Keratinocyte (primary cell): ENCODE data around the gene OTX2. TPM values are rescaled to one million over a fixed set of nuclear protein-coding genes. Genes with fewer than 3 reads are reported as not detected.

Source experiments
- DNase-seq: peaks from one replicate; pipeline ENCODE4 v3.0.0-alpha.2; 2011; ENCODE audit warnings: low read depth, missing footprints, low spot score
- FAIRE-seq: peaks from 2 replicates; lab custom pipeline; 2011; peaks lifted over from hg19 to GRCh38; lab: Jason Lieb, UNC
- H2AFZ ChIP-seq: 2 replicates; pipeline ENCODE4 v1.6.0; 2012; ENCODE audit warnings: low read length, control low read depth, inconsistent platforms; ENCODE audit not compliant: control insufficient read depth
- H3K27ac ChIP-seq: 2 replicates; pipeline ENCODE4 v1.5.1; 2011; ENCODE audit warnings: low read length; ENCODE audit not compliant: control insufficient read depth, insufficient read depth
- H3K27me3 ChIP-seq: 3 replicates; pipeline ENCODE4 v1.6.0; 2011; ENCODE audit warnings: low read length; ENCODE audit not compliant: control insufficient read depth, insufficient read depth; ENCODE audit errors: extremely low read depth
- H3K36me3 ChIP-seq, 2 experiments: 2 replicates in 1 of 2; 3 replicates in 1 of 2; pipeline ENCODE4 v1.5.1; 2011; ENCODE audit warnings: low read length in 2 of 2, mild to moderate bottlenecking in 1 of 2; ENCODE audit not compliant: control insufficient read depth in 2 of 2, insufficient read depth in 2 of 2; ENCODE audit errors: extremely low read depth in 1 of 2
- H3K4me1 ChIP-seq: 3 replicates; pipeline ENCODE4 v1.5.1; 2011; ENCODE audit warnings: low read length; ENCODE audit not compliant: control insufficient read depth, insufficient read depth; ENCODE audit errors: extremely low read depth
- H3K4me2 ChIP-seq: 3 replicates; pipeline ENCODE4 v1.6.0; 2011; ENCODE audit warnings: low read depth, low read length; ENCODE audit not compliant: control insufficient read depth, insufficient read depth; ENCODE audit errors: extremely low read depth
- H3K4me3 ChIP-seq, 3 experiments: fragments of 200-600 bp in 1 of 3; sonication (generic) in 1 of 3; 2 replicates in 2 of 3; 3 replicates in 1 of 3; pipeline ENCODE4 v1.5.1; 2011 to 2016; ENCODE audit warnings: low read length in 3 of 3, mild to moderate bottlenecking in 3 of 3, control low read depth in 2 of 3, inconsistent platforms in 1 of 3, low read depth in 1 of 3, mixed read lengths in 1 of 3, mixed run types in 1 of 3, moderate library complexity in 1 of 3; ENCODE audit not compliant: control insufficient read depth in 2 of 3, insufficient read depth in 2 of 3; ENCODE audit errors: extremely low read depth in 1 of 3
- H3K79me2 ChIP-seq: 2 replicates; pipeline ENCODE4 v1.6.0; 2012; ENCODE audit warnings: low read length; ENCODE audit not compliant: control insufficient read depth, insufficient read depth
- H3K9ac ChIP-seq: 3 replicates; pipeline ENCODE4 v1.6.0; 2011; ENCODE audit warnings: low read length; ENCODE audit not compliant: control insufficient read depth, insufficient read depth; ENCODE audit errors: extremely low read depth
- H3K9me1 ChIP-seq: 3 replicates; pipeline ENCODE4 v1.6.0; 2011; ENCODE audit warnings: low read length; ENCODE audit not compliant: control insufficient read depth, insufficient read depth; ENCODE audit errors: extremely low read depth
- H3K9me3 ChIP-seq: 2 replicates; pipeline ENCODE4 v1.5.1; 2012; ENCODE audit warnings: low read depth, low read length; ENCODE audit not compliant: control insufficient read depth
- H4K20me1 ChIP-seq: 3 replicates; pipeline ENCODE4 v1.6.0; 2011; ENCODE audit warnings: low read length; ENCODE audit not compliant: control insufficient read depth, insufficient read depth; ENCODE audit errors: extremely low read depth
- EZH2 ChIP-seq: IDR thresholded peaks from one replicate; pipeline ENCODE4 v1.6.1; 2012; ENCODE audit warnings: inconsistent platforms, mild to moderate bottlenecking, low read length, moderate library complexity
- dilution Hi-C: fragments of 300-500 bp; cut with MboI; formaldehyde crosslinking; loops from one replicate; pipeline ENCODE4 v1.7.0; 2020; ENCODE audit warnings: low sequenced_read_pairs; ENCODE audit not compliant: extremely low pct_ligation_motif_present
- polyA plus RNA-seq, 5 experiments: library from polyadenylated mRNA; depleted of rRNA in 3 of 5; stranded (reverse) in 3 of 5; stranded (forward) in 1 of 5; unstranded in 1 of 5; fragments of >200 nt; gene quantifications; 1 replicate in 1 of 5; 2 replicates in 3 of 5; 3 replicates in 1 of 5; pipeline versions ENCODE4 v1.2.1 to v1.2.3, GENCODE V29; 2011 to 2012; ENCODE audit warnings: missing spikeins in 2 of 5, low read depth in 1 of 5, low replicate concordance in 1 of 5
- TF ChIP-seq, protein P1 (sequence below), 3 experiments: IDR thresholded peaks in 1 of 3; conservative IDR thresholded peaks in 1 of 3; optimal IDR thresholded peaks in 1 of 3; 2 replicates in 2 of 3; 3 replicates in 1 of 3; pipeline versions ENCODE3 to v1.5.1; 2011; ENCODE audit warnings: low read length in 3 of 3, mild to moderate bottlenecking in 3 of 3, moderate library complexity in 2 of 3, control low read depth in 1 of 3, inconsistent platforms in 1 of 3; ENCODE audit not compliant: insufficient read depth in 2 of 3; ENCODE audit errors: extremely low read depth in 1 of 3

OTX2 gene
- polyA plus RNA-seq, 1 donor (not counting 4 experiments of a cell fraction or from before 2014, with no cell fraction given) = not detected

DNA sequence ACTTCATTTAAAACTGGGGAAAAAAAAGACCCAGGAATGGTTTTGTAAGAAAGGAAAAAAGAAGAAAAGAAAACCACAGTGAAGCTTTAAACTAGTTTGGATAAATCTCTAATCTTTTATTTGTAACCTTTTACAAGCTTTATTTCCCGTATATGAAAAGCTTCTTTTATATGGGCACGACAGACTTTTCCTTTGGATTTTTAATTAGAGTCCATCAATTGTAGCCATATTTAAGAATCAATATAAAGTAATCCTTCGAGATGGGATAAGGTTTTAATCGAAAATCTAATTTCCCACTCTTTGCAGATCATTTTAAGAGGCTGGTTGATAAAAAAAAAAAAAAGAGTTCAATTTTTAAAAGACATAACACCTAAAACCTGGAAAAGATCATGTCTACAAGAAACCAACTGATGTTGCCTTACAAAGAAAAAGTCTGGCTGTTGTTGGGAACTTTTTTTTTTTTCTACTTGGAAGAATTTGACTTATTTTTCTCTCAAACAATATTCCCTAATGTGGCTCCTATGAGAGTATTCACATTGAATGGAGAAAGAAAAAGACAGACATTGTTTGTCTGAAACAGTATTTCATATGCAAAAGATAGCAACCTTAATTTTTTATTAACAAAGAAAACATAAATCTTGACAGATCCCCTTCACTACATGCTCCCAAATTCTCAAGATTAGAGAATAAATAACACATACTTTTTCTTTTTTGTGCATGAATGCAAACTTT, 4.9 kb upstream of the OTX2 start:
- TF ChIP-seq, protein P1, sequence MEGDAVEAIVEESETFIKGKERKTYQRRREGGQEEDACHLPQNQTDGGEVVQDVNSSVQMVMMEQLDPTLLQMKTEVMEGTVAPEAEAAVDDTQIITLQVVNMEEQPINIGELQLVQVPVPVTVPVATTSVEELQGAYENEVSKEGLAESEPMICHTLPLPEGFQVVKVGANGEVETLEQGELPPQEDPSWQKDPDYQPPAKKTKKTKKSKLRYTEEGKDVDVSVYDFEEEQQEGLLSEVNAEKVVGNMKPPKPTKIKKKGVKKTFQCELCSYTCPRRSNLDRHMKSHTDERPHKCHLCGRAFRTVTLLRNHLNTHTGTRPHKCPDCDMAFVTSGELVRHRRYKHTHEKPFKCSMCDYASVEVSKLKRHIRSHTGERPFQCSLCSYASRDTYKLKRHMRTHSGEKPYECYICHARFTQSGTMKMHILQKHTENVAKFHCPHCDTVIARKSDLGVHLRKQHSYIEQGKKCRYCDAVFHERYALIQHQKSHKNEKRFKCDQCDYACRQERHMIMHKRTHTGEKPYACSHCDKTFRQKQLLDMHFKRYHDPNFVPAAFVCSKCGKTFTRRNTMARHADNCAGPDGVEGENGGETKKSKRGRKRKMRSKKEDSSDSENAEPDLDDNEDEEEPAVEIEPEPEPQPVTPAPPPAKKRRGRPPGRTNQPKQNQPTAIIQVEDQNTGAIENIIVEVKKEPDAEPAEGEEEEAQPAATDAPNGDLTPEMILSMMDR (optimal IDR thresholded peaks at IDR 0.05 in 1 of 3, IDR thresholded peaks at IDR 0.05 in 1 of 3, conservative IDR thresholded peaks at IDR 0.05 in 1 of 3; ENCODE audit: extremely low read depth in 1 of 3, insufficient read depth in 2 of 3, low read length in 3 of 3) = no peak
- TF ChIP-seq EZH2 = no peak
- no peaks in the 10 kb centered on the region for H3K9me3 ChIP-seq
- peaks cover 82% of the 10 kb centered on the region for H3K27me3 ChIP-seq
- no peak overlapping the region for H2AFZ ChIP-seq
- no peaks in the 10 kb centered on the region for H3K9me1 ChIP-seq
- dilution Hi-C loops = no loop called here
- no peak overlapping the region for H3K27ac ChIP-seq
- H3K9ac ChIP-seq = no peak overlapping the region
- H3K4me3 ChIP-seq = no peak overlapping the region
- no peaks in the 10 kb centered on the region for H4K20me1 ChIP-seq
- no peaks in the 10 kb centered on the region for H3K4me1 ChIP-seq
- DNase-seq (no peak), FAIRE-seq (no peak)
- H3K36me3 ChIP-seq = no peaks in the 10 kb centered on the region
- H3K79me2 ChIP-seq = no peaks in the 10 kb centered on the region
- no peak overlapping the region for H3K4me2 ChIP-seq

GRCh38 chr14:56814519-56814959, 4.3 kb upstream of the OTX2 start:
- TF ChIP-seq, protein P1 (optimal IDR thresholded peaks at IDR 0.05 in 1 of 3, IDR thresholded peaks at IDR 0.05 in 1 of 3, conservative IDR thresholded peaks at IDR 0.05 in 1 of 3; ENCODE audit: extremely low read depth in 1 of 3, insufficient read depth in 2 of 3, low read length in 3 of 3) = no peak
- TF ChIP-seq EZH2 = peak; percentile 78
- no peaks in the 10 kb centered on the region for H3K79me2 ChIP-seq
- no peak overlapping the region for H3K4me3 ChIP-seq
- peaks cover 88% of the 10 kb centered on the region for H3K27me3 ChIP-seq
- no peaks in the 10 kb centered on the region for H3K4me1 ChIP-seq
- H4K20me1 ChIP-seq = no peaks in the 10 kb centered on the region
- dilution Hi-C loops = no loop called here
- H3K4me2 ChIP-seq = no peak overlapping the region
- H3K36me3 ChIP-seq = no peaks in the 10 kb centered on the region
- H3K9ac ChIP-seq = no peak overlapping the region
- H3K9me3 ChIP-seq = peaks cover 4% of the 10 kb centered on the region
- H3K27ac ChIP-seq = no peak overlapping the region
- no peak for FAIRE-seq
- DNase-seq = no peak
- no peaks in the 10 kb centered on the region for H3K9me1 ChIP-seq
- H2AFZ ChIP-seq = no peak overlapping the region
